HepG2 (cell line): Measurements from ENCODE around the gene NATD1. TPM values are rescaled to one million over a fixed set of nuclear protein-coding genes. Genes with fewer than 3 reads are reported as not detected.

Experiments
- ESRRA ChIP-seq: sonication (generic); formaldehyde crosslinking; IDR thresholded peaks from 2 replicates; pipeline ENCODE4 v1.5.1; 2020; ENCODE audit warnings: mild to moderate bottlenecking, low read depth, missing genetic modification reagents
- MAFK ChIP-seq, 2 experiments: IDR thresholded peaks in 1 of 2; conservative IDR thresholded peaks in 1 of 2; 2 replicates each; pipeline ENCODE4 v1.6.1; 2011; ENCODE audit warnings: improper control_type of control experiment in 2 of 2, low read length in 2 of 2
- ZNF670 ChIP-seq: sonication (generic); formaldehyde crosslinking; IDR thresholded peaks from 2 replicates; pipeline ENCODE4 v1.8.0; 2022; ENCODE audit warnings: mild to moderate bottlenecking, missing genetic modification reagents, borderline replicate concordance
- polyA plus RNA-seq, 8 experiments: library from polyadenylated mRNA; depleted of rRNA in 3 of 8; stranded (reverse) in 7 of 8; unstranded in 1 of 8; fragments of >200 nt; fragmentation: Illumina TruSeq in 4 of 8; extraction: Trizol in 4 of 8; gene quantifications; 2 replicates each; pipeline versions ENCODE4 v1.2.1 to v1.2.3, GENCODE V29; 2011 to 2016; ENCODE audit warnings: low read depth in 4 of 8, missing spikeins in 1 of 8, mixed read lengths in 1 of 8; ENCODE audit not compliant: insufficient read depth in 1 of 8
- total RNA-seq, 5 experiments: library from RNA; depleted of rRNA; stranded (reverse); fragments of >200 nt; fragmentation: Illumina TruSeq; extraction: Trizol; gene quantifications; 2 replicates each; pipeline ENCODE4 v1.2.3, GENCODE V29; 2016; ENCODE audit warnings: low read depth in 1 of 5
- TF ChIP-seq, protein P1 (sequence below): sonication (generic); formaldehyde crosslinking; IDR thresholded peaks from 2 replicates; pipeline ENCODE4 v1.5.0; 2020; ENCODE audit warnings: mild to moderate bottlenecking, missing genetic modification reagents
- TF ChIP-seq, protein P2 (sequence below): sonication (generic); formaldehyde crosslinking; IDR thresholded peaks from 2 replicates; pipeline ENCODE4 v1.8.1; 2022; ENCODE audit warnings: low read depth, mild to moderate bottlenecking, missing genetic modification reagents
- TF ChIP-seq, protein P3 (sequence below): sonication (generic); formaldehyde crosslinking; IDR thresholded peaks from 2 replicates; pipeline ENCODE4 v1.4.0; 2020; ENCODE audit warnings: missing genetic modification reagents

Gene NATD1
- total and polyA plus RNA-seq, 2 of the 13 experiments (the other 11 are each of a cell fraction or from before 2014, with no cell fraction given), result 0.31 to 2.3 TPM

- TF ChIP-seq, protein P1, sequence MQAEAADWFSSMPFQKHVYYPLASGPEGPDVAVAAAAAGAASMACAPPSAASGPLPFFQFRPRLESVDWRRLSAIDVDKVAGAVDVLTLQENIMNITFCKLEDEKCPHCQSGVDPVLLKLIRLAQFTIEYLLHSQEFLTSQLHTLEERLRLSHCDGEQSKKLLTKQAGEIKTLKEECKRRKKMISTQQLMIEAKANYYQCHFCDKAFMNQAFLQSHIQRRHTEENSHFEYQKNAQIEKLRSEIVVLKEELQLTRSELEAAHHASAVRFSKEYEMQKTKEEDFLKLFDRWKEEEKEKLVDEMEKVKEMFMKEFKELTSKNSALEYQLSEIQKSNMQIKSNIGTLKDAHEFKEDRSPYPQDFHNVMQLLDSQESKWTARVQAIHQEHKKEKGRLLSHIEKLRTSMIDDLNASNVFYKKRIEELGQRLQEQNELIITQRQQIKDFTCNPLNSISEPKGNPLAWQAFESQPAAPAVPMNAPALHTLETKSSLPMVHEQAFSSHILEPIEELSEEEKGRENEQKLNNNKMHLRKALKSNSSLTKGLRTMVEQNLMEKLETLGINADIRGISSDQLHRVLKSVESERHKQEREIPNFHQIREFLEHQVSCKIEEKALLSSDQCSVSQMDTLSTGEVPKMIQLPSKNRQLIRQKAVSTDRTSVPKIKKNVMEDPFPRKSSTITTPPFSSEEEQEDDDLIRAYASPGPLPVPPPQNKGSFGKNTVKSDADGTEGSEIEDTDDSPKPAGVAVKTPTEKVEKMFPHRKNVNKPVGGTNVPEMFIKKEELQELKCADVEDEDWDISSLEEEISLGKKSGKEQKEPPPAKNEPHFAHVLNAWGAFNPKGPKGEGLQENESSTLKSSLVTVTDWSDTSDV (CRISPR knock-in tag), result no peak
- TF ChIP-seq, protein P2, sequence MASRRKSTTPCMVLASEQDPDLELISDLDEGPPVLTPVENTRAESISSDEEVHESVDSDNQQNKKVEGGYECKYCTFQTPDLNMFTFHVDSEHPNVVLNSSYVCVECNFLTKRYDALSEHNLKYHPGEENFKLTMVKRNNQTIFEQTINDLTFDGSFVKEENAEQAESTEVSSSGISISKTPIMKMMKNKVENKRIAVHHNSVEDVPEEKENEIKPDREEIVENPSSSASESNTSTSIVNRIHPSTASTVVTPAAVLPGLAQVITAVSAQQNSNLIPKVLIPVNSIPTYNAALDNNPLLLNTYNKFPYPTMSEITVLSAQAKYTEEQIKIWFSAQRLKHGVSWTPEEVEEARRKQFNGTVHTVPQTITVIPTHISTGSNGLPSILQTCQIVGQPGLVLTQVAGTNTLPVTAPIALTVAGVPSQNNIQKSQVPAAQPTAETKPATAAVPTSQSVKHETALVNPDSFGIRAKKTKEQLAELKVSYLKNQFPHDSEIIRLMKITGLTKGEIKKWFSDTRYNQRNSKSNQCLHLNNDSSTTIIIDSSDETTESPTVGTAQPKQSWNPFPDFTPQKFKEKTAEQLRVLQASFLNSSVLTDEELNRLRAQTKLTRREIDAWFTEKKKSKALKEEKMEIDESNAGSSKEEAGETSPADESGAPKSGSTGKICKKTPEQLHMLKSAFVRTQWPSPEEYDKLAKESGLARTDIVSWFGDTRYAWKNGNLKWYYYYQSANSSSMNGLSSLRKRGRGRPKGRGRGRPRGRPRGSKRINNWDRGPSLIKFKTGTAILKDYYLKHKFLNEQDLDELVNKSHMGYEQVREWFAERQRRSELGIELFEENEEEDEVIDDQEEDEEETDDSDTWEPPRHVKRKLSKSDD (CRISPR knock-in tag), result no peak
- TF ChIP-seq ZNF670, result 0 out of 2 replicates have a peak, but pooled peaks have one; percentile 3
- TF ChIP-seq, protein P3, sequence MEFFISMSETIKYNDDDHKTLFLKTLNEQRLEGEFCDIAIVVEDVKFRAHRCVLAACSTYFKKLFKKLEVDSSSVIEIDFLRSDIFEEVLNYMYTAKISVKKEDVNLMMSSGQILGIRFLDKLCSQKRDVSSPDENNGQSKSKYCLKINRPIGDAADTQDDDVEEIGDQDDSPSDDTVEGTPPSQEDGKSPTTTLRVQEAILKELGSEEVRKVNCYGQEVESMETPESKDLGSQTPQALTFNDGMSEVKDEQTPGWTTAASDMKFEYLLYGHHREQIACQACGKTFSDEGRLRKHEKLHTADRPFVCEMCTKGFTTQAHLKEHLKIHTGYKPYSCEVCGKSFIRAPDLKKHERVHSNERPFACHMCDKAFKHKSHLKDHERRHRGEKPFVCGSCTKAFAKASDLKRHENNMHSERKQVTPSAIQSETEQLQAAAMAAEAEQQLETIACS (CRISPR knock-in tag), result no peak
- TF ChIP-seq ESRRA (CRISPR knock-in tag), result no peak
- TF ChIP-seq MAFK (conservative IDR thresholded peaks at IDR 0.05 in 1 of 2, IDR thresholded peaks at IDR 0.05 in 1 of 2; ENCODE audit: low read length in 2 of 2), result peak; percentile 36 to 64; a peak in 3 of 4 replicates
Observed at GRCh38 chr17:21212826-21213637, 40.2 kb downstream of the NATD1 start (continued).
